NCI-H2196 treated with DMSO at 0.1 percent for 48 hours (cell line): ENCODE measurements around the gene RABGAP1L.
"Not testable (repeated sequence)": the region's sequence is repeated elsewhere in the genome, so short reads cannot be mapped to it uniquely, and the experiment has no call there.

Experiments used
- DNase-seq: peaks from one replicate; lab custom pipeline; 2025; ENCODE audit not compliant: unreplicated experiment; lab: John Stamatoyannopoulos, UW

RABGAP1L gene

DNA sequence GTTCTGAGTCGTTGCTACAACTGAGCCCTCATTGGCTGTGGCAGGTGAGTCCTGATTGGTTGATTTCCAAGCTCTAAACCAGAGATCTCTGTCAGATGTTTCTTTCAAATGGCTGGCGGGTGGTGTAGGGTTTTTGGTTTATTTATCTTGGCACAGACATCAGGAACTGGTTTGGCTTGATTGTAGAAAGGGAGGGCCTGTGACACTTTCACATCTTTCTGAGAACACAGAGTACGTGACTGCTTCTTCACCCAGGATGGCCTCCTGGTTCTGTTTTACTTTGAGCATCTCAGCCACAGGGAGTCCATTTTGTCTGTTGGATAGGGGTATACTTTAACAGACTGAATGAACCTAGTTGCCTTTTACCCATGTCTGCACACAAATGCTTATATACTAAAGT, 199.0 kb downstream of the RABGAP1L start:
- DNase-seq = no peak

DNA sequence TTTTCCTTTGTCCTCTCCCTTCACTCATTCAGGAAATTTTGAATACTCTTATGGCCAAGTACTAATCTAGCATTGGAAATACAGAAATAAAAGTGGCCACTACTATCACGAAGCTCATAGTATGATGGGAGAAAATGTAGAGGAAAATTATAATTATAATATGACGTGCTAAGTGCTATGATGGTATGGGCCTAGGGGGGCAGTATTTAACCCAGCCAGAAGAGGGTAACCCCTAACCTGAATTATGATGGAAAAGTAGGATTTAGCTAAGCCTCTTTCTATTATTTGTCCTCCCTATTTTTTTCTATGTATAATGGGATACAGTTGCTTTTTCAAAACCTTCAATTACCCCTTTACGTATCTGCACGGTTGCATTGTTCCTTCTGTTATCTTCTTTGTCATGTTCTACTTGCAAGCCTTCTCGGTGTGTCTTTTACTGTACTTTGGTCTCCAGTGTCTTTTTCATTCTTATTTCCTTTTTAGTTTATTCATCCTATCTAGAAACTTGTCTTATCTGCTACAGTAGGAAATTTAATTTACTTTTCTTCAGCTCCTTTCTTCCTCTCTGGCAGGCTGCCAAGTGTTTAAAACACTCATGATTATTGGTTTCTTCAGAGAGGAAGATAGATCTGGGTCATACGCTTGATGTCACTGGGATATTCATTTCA, 199.6 kb downstream of the RABGAP1L start:
- peak; percentile 10 for DNase-seq

DNA sequence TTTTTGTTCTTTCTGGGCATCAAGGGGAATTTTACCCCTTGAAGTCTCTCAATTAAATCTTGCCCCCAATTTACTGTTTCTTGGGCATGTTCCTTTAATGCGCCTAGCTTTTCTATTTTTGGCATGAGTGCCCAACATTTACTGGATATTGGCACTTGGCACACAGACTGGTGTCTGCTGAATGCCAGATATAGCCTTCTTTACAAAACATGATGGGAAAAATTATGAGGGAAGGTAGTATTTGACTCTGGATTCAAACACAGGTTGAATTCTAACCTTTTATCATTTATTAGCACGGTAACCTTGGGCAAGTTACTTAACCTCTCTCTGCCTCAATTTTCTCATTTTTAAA, 200.1 kb downstream of the RABGAP1L start:
- DNase-seq = no peak

DNA sequence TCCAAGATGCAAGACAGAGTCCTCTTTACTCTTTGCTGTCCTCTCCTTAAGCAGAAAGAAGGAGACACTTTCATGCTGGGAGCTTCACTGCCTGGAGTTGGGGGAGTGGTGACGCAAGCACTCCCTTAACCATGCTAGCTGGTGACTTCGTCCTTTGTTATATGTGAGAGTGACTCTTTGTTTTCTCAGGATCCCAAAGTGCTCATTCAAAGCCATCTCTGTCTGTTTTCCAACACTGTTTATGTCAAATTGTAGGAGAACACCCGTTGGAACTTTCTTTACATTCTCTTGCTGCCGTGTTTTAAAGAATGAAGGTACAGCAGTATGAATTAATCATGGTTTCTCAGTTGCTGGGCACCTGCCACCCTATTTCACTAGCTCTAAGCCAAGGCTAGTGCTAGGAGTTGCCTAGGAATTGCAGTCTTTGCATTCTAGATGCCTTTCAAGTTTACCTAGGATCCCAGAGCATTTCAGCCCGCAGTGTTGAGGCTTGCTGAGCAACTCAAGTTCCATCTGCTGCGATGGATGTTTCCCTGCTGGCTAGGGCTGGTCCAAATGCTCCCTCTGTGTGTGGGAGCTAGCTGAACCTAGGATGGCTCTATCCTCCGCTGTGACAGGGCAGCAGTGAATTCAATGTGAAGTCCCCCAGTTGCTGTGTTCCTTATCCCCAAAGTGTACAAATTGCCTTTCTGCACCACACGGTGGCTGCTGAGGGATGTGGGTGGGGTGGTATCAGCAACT, 205.8 kb downstream of the RABGAP1L start:
- DNase-seq = no peak

DNA sequence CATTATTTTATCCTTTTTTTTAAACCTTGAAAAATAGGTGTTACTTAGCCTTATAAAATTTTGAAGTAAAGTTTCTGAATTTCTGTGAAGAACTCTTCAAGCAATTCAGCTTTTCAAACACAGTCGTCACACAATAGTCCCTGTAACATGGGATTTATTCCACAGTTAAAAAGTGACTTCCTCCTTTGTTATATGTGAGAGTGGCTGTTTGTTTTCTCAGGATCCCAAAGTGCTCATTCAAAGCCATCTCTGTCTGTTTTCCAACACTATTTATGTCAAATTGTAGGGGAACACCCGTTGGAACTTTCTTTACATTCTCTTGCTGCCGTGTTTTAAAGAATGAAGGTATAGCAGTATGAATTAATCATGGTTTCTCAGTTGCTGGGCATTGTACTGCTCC, 207.6 kb downstream of the RABGAP1L start:
- no peak for DNase-seq

DNA sequence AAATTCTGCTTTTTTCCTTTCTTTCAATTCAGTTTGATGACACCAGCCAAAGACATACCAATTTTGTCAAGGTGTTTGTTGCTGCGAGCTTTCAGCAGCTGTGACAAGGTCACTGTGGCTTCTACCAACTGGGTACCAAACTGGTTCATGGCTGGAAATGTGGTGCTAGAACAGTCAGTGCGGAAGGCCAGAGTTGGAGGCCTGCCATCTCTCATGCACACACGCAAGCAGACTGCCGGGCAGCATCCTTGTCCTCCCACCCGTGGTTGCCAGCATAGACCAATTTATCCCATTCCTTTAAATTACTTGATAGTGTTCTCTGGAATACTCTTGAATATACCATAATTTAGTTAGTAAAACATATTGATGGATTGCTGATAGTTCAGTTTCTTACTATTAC, 208.6 kb downstream of the RABGAP1L start:
- DNase-seq = no peak

DNA sequence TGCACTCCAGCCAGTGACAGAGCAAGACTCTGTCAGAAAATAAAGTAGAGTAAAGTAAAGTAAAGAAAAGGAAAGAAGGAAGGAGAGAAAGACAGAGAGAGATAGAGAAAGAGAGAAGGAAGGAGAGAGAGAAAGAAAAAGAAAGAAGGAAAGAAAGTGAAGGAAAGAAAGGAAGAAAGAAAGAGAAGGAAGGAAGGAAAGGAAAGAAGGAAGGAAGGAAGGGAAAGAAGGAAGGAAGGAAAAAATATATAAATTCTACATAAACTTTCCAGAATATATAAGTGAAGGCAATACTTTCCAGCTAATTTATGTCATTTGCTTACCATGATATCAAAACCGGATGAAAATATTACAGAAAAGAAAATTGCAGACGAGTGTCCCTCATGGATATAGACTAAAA, 216.7 kb downstream of the RABGAP1L start:
- DNase-seq = no peak

DNA sequence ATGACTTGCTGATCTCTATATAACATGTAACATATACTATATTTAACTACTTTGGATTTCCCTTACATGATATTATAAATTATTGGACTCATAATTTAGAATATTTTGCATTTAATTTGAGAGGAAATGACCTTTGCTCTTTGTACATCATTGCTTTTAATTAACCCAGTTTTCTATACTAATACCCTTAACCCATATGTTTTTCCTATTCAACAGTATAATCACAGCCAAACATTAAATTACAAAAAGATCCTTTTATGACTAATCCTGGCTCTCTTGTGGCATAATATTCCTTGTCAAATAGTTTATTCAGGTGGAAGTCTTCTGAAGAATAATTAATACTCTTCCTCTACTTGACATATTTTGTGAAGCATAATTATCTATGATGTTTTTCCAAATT, 232.4 kb downstream of the RABGAP1L start:
- no peak for DNase-seq

DNA sequence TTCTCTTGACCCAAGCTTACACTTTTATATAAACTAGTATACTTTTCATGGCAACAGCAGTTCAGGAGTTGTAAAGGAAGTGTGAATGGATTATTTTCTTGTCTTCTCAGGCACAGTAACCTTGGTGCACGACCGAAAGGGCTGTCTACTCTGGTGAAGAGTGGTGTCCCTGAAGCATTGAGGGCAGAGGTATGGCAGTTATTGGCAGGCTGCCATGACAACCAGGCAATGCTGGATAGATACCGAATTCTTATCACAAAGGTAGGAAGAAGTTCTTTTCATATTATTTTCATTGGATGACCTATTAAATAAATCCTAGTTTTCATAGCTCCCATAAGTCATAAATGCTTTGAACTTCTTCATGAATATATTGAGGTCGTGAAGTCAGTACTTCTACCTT, 234.6 kb downstream of the RABGAP1L start:
- no peak for DNase-seq

DNA sequence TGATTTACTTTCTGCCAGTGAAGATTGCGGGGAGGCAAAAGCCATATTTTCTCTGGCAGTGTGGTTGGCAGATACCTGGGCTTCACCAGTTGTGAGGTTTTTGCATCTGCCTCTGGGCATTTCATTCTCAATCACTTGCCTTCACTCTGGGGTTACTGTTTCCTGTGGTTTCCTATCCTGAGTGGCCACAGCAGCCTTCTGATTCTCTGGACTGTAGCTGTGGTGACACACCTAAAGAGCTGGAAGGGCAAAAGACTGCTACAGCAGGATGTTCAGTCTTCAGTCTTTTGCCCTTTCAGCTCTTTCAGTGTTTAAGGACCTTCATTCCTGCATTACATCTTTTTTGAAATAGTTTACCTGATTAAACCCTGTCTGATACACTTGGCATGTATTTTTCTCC, 237.9 kb downstream of the RABGAP1L start:
- DNase-seq = no peak

DNA sequence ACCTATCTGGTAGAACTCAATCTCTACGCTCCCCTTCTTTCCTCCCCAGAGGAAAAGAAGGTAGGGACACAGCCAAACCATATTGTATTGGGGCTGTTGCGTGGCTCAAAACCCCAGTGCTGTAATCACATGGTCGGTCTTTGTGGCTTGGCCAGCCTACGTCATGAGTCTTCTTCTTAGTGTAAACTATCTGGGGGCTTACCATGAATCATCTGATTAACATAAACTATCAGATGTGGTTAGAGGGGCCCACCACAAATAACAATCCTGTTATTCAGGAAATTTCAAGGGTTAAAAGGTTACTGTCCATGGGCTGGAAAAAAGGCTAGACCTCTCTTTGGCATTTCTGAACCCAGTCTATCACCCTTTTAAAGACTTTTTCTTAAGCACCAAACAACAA, 238.9 kb downstream of the RABGAP1L start:
- no peak for DNase-seq

DNA sequence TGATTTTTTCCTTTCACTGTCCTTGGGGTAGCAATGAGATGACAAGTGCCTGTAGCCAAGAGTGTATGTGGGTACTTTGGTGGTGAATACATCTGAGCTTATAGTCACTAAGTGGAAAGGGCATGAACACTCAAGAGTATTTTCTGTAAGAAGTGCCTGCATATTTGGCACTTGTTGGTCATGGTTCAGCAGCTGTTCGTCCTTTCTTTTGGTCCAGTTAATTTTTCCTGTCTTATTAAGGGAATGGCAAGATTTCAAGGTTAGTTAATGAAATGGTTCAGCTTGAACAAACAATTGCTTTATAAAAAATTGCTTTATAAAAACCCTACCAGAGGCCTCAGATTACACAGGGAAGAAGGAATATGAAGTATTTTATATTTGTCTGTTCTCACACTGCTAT, 239.9 kb downstream of the RABGAP1L start:
- DNase-seq = no peak

DNA sequence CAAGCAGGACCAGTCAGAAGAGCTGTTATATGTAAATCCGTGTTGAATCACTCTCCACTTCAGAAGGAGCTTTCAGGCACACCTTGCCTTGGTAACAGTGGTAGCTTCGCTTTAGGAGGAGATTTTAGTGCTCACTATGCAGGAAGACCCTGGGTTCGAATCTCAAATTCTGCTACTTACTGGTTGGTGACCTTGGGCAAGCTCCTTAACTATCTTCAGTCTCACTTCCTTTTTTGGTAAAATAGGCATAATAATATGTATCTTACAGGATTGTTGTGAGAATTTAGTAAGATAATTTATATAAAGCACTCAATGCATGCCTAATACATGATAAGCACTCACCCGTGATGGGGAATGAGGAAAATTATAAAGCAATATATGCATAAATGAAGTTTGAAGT, 241.8 kb downstream of the RABGAP1L start:
- no peak for DNase-seq

DNA sequence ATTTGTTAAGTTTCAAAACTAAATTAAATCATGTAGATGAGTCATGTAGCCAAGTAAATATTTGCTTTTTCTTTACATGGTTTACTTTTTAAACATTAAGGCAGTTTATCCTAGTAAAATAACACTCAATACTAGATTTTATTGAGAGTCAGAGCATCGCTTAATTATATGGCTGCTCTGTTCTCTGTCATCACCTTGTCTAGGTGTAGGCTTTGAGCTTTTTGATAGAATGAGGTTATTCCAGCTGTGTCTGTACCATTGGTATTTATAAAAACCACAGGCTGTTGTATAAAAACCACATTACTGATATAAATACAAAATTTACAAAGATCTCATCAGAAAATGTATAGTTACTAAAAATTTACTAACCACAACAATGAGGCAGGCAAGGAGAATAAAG, 245.9 kb downstream of the RABGAP1L start:
- DNase-seq = no peak

DNA sequence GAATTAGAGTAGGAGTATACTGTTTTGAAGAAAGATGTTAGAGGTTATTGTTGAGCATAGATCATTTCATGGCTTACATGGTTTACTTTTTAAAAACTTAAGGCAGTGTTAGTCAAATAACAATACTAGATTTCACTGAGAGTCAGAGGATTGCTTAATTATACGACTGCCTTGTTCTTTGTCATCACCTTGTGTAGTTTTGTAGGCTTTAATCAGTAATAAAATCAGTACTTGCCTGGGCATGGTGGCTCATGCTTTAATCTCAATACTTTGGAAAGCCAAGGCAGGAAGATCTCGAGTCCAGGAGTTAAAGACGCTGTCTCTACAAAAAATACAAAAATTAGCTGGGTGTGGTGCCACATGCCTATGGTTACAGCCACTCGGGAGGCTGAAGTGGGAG, 247.1 kb downstream of the RABGAP1L start:
- DNase-seq = no peak

DNA sequence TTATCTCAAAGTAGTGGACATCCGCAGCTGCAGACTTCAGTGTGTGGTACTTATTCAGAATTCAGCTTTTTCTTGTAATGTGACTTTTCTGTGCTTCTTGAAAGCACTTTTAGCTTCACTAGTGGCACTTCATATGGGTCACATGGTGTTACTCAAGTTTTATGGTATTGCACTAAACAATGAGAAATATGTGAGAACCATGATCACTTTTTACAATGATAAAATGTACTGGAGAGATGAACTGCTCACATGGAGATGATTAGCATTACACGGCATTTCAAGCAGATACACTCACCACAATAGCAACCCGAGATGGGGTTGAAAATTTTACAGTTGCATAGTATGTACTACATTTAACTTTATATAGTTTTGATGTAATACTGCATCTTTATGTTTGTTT, 248.3 kb downstream of the RABGAP1L start:
- no peak for DNase-seq

DNA sequence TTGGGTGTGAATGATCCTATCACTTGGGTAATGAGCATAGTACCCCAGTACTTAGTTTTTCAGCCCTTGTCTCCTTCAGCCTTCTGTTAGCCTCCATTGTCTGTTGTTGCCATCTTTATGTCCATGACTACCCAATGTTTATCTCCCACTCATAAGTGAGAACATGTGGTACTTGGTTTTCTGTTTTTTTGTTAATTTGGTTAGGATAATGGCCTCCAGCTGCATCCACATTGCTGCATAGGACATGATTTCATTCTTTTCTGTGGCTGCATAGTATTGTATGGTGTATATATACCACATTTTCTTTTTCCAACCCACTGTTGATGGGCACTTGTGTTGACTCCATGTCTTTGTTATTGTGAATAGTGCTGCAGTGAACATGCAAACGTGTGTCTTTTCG, 248.8 kb downstream of the RABGAP1L start:
- no peak for DNase-seq

DNA sequence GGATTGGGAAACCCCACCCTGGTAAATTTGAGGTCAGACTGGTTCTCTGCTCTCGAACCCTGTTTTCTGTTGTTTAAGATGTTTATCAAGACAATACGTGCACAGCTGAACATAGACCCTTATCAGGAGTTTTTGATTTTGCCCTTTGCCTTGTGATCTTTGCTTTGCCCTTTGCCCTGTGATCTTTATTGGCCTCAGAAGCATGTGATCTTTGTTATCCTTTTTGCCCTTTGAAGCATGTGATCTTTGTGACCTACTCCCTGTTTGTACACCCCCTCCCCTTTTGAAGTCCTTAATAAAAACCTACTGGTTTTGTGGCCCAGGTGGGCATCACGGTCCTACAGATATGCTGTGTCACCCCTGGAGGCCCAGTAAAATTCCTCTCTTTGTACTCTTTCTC, 250.5 kb downstream of the RABGAP1L start:
- DNase-seq = not testable (repeated sequence)

DNA sequence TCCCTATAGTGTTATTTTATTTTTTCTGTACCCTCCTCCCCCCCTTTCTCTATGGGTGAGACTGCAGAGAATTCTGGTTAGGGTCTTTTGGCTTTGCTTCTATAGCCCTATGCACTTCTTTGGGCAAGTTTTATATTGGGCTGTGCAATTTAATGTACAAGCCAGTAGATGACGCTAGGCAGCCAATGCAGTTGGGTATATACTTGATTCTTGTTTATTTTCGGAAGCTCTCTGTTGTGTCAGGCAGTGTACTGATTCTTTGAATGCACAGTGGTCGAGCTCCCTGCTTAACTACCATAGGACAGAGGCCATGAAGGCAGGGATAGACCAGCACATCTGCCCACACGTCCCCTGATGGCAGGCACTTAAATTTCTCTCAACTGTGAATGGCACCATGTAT, 254.3 kb downstream of the RABGAP1L start:
- DNase-seq = no peak

DNA sequence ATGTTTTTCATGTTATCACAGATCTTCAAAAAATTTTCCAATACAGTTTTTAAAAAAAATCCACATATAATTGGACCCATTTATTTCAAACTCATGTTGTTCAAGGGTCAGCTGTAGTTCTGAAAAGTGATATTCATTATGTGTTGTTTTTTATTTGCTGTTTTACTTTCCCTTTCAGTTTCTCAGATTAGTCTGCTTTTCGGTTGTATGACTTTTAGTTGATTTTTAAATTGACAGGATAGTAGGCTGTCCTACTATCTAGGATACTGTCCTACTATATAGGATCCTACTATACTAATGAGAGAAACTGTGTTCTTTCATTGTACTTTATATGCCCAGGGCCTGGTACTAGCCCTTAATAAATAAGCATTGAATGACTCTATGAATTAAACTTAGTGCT, 254.9 kb downstream of the RABGAP1L start:
- no peak for DNase-seq

DNA sequence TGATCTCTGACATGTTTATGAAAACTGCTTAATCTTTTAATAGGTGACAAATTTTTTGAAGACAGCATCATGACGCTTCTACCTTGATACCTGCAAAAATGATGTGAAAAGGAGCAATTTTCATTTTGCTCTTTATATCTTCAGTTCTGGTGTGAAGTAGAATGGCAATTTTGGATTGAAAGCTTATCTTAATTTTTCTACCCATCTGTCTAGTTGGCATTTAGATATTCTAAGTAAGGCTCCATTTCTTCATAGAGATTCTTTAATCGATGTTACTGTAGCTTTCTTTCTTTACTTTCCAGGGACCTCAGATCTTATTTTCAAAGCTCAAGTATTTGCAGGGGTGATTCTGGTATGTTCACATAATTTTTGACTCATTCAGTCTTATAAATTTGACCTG, 256.2 kb downstream of the RABGAP1L start:
- no peak for DNase-seq

DNA sequence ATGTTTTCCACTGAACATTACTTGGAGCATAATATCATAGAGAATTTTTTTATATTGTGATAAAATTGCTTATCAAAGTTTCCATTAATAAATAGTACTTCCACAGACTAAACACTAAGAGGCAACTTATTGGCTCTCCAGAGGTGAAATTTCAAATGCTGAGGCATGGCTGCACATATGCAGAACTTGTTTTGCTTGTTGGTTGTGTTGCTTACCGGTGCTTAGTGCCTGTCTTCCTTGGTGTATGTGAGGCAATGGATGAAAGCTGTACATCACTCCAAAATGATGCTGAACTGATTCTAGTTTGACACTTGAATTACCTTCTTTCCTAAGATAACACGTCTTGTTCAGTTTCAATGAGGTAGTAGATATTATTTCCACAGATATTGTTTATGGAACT, 258.6 kb downstream of the RABGAP1L start:
- DNase-seq = no peak

DNA sequence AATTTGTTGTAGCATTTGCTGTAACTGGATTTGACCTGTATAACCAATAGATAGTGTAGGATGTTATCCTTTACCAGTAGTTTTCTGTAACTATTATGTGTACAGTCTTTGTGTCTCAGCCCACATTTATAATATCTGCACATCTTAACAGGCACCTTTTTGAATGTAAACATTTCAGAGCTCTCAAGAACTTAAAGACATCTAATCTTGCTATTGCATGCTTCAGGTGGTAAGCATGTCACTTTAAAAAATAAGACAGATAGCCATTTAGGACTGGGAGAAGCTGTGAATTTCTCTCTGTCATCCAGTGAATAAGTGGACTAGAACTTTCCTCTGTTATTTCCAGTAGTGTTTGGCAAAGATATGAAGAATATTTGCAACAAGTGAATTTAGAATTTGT, 265.8 kb downstream of the RABGAP1L start:
- no peak for DNase-seq
